ENCODE results near the gene CCL11. TPM values are rescaled to one million over a fixed set of nuclear protein-coding genes. Genes with fewer than 3 reads are reported as not detected.
A peak's percentile ranks its signal among the peaks of the same experiment; 100 is the strongest.

Gene CCL11
- total RNA-seq, 1 donor: not detected

GRCh38 chr17:34255841-34256240, 29.7 kb upstream of the CCL11 start:
- no peak for DNase-seq (ENCODE audit: low read depth)
- no peak for TF ChIP-seq CTCF (IDR thresholded peaks at IDR 0.05; ENCODE audit: insufficient read depth, low read length)
- peak overlapping the region; percentile 79 for H3K4me3 ChIP-seq (ENCODE audit: low read depth, low read length)

DNA sequence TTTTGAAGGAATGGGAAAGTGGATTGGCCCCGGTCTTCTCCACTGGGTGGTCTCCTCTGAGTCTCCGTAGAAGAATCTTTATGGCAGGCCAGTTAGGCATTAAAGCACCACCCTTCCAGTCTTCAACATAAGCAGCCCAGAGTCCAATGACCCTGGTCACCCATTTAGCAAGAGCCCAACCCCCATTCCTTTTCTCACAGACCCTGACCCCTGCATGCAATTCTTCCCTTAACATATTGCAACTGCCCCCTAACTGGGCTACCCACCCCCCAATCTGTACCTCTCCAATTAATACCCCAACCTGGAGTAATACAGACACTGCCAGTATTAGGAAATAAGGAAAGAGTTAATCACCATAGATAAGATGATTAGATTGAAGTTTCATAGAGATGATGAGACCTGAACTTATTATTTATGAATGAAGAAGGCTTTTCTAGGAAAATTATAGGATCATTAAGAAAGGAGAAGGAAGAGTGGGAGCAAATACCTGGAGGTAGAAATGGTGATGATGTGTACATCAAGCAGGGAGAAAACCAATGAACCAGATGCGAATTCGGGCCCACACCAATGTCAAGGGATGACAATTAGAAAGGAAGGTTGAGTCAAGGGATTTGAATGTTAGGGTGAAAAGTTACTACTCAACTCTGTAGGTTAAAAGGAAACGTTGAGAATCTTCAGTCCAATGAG, 28.1 kb upstream of the CCL11 start:
- DNase-seq (ENCODE audit: low read depth): peak; percentile 36
- TF ChIP-seq CTCF (IDR thresholded peaks at IDR 0.05; ENCODE audit: insufficient read depth, low read length): no peak
- no peak overlapping the region for H3K4me3 ChIP-seq (ENCODE audit: low read depth, low read length)

GRCh38 chr17:34257986-34258326, 27.6 kb upstream of the CCL11 start:
- no peak overlapping the region for H3K4me3 ChIP-seq (ENCODE audit: low read depth, low read length)
- TF ChIP-seq CTCF (IDR thresholded peaks at IDR 0.05; ENCODE audit: insufficient read depth, low read length): no peak
- DNase-seq (ENCODE audit: low read depth): no peak

- TF ChIP-seq CTCF (IDR thresholded peaks at IDR 0.05; ENCODE audit: insufficient read depth, low read length): no peak
- H3K4me3 ChIP-seq (ENCODE audit: low read depth, low read length): no peak overlapping the region
- DNase-seq (ENCODE audit: low read depth): peak; percentile 91
These were observed 26.4 kb upstream of the CCL11 start for GRCh38 chr17:34259146-34259545.

DNA sequence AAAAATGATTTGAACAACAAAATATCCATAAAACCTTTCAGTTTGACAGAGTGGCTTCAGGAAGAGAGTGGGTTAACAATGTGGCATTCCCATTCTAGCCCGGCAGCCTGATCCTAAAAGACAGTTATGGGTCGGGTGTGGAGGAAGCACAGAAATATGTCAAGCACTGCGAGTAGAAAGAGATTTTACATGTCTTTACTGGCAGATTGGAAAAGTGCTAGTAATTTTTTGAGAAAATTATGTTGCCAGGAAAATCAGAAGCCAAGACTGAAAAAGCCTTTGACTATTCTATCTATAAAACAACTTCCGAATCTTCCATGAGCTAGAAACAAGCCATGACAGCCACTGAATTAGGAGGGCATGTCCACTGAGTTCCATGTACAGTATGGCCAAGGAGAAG, 24.7 kb upstream of the CCL11 start:
- DNase-seq (ENCODE audit: low read depth): no peak
- no peak overlapping the region for H3K4me3 ChIP-seq (ENCODE audit: low read depth, low read length)
- TF ChIP-seq CTCF (IDR thresholded peaks at IDR 0.05; ENCODE audit: insufficient read depth, low read length): no peak

DNA sequence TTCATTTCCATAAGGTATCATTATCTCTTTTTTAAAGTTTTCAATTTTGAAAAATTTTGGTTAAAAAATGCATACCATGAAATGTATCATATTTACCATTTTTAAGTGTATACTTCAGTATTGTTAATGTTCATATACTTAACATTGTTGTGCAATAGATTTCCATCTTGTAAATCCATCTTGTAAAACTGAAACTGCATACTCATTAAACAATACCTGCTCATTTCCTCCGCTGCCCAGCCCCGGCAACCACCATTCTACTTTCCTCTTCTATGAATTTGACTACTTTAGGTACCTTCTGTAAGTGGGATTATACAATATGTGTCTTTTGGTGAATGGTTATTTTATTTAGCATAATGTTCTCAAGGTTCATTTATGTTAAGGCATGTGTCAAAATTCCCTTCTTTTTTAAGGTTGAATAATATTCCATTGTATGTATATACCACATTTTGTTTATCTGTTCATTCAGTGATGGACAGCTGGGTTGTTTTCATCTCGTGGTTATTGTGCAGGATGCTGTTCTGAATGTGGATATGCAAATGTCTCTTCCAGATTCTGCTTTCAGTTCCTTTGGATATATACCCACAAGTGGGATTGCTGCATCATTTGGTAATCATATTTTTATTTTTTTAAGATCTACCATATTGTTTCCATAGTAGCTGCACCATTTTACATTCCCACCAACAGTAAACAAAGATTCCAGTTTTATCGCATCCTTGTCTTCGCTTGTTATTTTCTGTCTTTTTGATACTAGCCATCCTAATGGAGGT, 23.8 kb upstream of the CCL11 start:
- no peak for DNase-seq (ENCODE audit: low read depth)
- no peak overlapping the region for H3K4me3 ChIP-seq (ENCODE audit: low read depth, low read length)
- no peak for TF ChIP-seq CTCF (IDR thresholded peaks at IDR 0.05; ENCODE audit: insufficient read depth, low read length)
